NCI-H2196 (cell line): Measurements from ENCODE around the gene PHLDA2.

ENCODE experiments used
- DNase-seq: peaks from one replicate; lab custom pipeline; 2025; ENCODE audit not compliant: unreplicated experiment; lab: John Stamatoyannopoulos, UW

PHLDA2 gene

GRCh38 chr11:2899080-2899783 is 30.0 kb downstream of the PHLDA2 start:
- DNase-seq, result no peak

- peak; percentile 74 for DNase-seq
These were observed 30.7 kb downstream of the PHLDA2 start for GRCh38 chr11:2898366-2899079.

- DNase-seq, result no peak
These were observed 32.2 kb downstream of the PHLDA2 start for GRCh38 chr11:2897048-2897447.

GRCh38 chr11:2896047-2896446 is 33.2 kb downstream of the PHLDA2 start:
- DNase-seq, result no peak

DNA sequence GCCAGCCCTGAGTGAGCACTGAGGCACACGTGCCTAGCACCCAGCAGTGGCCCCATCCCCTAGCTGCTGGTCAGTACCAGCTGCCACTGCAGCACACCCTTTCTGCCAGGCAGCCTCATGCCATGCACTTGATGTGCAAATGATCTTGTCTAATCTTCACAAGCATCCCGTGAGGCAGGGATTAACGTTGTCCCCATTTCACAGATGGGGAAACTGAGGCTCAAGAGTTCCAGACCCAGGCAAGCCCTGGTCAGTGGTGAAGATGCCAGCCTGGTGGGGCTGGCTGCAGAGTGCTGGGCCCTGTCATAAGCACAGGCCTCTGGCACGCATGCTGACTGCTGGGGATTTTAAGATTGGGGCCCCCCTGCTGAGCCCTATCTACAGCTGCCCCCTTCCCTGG is 35.3 kb downstream of the PHLDA2 start:
- DNase-seq, result no peak

GRCh38 chr11:2892967-2893528 is 36.2 kb downstream of the PHLDA2 start:
- DNase-seq, result no peak

DNA sequence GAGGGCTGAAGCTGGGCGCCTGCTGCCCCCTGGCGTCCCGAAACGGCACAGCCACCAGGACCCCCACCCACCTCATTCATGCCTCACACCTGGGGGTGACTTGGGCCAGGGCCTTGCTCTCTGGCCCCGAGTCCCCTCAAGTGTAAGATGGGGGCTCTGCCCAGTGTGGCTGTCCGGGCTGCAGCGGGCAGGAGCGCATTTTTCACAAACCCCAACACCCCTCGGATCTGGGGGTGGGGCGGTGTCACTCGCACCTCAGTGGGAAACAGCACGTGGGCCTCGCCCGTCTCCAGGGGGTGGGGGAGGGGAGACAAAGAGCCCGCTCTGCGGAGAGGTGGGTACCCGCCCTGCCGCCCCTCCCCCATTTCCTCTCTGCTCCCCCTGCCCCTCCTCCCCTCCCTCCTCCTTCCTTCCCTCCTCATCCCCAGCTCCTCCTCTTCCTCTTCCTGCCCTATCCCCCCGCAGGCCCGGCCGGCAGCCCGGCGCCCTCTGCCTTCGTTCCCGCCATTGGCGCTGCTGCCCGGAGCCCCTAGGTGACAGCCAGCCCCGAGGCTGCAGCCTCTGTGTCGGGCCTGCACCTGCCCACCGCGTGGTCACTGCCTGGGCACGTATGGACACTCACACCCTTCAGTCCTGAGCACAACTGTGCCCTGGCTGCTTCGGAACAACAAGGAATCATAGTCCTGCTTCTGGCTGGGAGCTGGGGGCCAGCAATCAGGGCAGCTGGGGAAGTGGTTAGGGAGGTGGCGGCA is 36.8 kb downstream of the PHLDA2 start:
- peak; percentile 75 for DNase-seq

DNA sequence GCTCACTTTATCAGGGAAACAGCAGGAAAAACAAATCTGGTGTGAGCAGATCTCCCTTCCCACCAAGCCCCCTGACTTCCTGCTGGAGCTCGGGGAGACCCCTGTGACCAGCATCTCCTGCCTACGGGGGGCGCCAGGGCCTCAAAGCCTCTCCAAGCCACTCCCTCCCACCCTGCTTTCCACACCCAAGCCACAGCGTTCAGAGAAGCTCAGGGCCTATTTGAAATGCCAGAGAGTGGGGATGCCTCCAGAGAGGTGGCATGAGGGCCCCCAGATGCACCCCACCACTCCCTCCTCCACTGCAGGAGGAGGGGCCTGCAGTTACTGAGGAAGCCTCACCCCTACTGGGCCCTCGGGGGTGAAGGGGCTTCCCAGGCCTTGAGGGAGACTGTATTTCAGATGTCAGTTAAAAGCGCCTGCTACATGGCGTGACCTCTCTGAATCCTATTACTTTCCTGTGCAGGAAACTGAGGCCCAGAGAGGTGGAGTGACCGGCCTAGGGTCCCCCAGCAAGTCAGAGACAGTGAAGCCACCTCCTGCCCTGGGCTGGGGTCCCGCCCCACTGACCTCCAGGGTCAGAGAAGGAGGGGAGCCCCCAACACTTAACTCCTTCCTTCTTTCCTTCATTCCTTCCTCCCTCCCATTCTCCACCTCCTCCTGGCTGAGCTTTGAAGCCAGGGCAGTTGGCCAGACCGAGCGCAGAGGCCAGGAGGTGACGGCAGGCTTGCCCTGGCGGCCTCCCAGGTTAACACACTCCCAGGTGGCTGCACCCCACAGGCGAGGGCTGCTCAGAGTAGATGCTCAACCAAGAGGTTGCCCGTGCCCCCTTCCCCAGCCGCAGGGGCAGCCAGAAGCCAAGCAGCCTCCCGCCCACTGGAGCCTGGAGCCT is 37.6 kb downstream of the PHLDA2 start:
- peak; percentile 76 for DNase-seq

DNA sequence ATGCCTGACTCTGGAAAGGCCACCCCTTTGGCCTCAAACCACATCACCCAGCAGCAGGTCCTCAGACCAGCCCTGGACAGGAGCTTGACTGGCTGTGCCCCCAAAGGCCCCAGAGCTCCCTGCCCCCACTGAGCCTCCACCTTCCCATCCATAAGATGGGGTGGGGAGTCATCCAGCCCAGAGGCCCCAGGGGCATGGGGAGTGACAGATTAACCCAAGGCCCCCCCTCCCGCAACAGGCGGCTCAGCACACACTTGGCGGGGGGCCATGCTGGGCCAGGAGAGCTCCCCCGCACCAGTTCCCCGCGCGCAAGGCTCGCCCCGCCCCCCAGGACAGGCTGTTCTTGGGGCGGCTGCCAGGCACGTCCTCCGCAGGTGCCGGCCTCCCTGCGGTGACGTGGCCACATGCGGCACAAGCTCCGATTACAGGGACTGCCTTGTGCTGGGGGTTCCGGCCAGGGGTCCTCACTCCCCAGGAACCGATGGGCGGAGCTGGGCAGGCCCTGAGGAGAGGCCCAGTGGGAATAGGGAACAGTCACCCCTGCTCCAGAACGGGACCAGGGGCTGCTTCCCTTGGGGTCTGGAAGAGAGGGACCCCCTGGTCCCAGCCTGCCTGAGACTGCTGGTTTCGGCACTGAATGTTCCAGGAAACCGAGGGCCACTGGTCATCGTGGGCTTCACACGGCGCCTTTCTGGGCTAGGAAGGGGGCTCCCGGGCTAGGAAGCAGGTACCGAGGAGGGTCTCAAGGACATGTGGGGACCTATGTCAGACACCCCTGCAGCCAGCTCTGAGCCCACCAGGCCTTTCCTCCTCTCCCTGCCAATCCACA is 38.5 kb downstream of the PHLDA2 start:
- DNase-seq, result peak; percentile 80

- DNase-seq, result no peak
These were observed 39.6 kb downstream of the PHLDA2 start for GRCh38 chr11:2889362-2890273.

- DNase-seq, result peak; percentile 88
These were observed 40.8 kb downstream of the PHLDA2 start for GRCh38 chr11:2888266-2888968.

DNA sequence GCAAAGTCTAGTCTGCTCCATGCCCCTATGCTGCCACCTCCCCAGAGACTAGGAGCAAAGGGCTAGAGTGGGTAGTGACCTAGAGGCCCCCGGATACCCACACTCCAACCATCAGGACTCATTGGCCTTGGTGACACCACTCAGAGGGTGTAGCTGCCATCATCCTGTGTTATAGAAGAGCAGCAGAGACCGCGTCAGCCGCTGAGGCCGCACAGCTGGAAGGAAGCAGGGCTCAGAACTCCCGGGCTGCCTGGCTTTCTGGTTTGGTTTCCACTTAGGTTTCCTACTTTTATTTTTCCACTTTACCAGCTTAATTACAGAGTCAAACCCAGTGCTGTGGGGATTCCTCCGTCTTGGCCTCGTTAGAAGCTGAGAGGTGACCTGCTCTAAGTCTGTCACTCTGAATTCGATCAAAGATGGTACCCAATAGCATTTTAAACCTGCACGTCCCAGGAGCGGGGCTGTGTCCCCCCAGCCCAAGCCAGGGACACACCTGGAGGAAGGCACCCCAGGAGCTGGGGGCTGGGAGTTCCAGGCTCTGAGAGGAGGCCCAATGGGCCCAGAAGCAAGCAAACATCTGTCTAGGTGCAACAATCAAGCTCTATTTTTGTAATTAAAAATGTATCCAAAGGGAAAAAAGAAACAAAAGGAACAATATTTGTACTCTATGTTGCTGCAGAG is 41.6 kb downstream of the PHLDA2 start:
- DNase-seq, result no peak

DNA sequence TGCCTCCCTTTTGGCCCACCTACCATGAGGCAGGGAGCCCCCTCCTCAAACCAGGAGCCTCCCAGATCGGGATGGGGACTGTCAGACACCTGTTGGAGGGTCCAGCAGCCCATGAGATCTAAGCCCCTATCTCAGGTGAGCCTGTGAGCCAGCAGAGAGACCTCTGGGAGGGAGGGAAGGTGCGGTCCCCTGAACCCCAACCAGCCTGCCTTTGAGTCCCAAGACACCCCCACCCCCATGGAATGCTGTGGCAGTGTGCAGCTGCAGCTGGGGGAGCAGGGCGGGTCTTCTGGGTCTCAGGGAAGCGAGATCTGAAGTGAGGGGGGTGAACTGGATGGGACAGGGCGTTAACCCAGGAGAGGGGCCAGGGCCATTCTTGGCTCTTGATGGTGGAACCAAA is 42.3 kb downstream of the PHLDA2 start:
- no peak for DNase-seq

DNA sequence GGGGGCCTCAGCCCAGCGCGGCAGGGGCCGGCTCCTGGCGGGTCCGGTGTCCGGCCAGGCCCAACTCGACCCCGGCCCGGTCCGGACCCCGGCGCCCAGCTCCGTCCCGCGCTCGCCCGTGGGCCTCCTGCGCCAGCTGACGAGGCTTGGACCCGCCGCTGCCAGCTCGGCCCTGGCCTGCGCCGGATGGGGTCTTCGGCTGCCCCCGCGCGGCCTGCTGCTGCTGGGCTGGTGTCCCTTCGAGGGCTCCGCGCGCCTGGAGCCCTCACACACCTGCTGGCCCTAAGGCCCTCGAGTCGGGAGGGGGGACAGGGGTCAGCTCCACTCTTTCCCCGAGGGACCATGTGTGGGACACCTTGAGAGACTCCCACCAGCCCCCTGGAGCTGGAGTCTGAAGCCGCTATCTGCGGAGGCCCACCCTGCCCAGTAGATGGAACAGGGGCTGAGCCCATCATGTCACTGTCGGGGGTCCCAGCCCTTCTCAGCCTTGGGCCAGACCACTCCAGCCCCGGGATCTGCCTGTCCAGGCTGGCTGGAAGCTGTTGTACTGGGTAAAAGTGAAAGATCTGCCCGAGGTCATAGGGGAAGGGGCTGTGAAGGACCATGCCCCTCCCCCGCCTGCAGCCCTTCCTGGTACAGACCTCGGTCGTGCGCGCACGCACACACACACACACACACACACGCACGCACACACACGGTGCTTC is 42.9 kb downstream of the PHLDA2 start:
- peak; percentile 56 for DNase-seq

DNA sequence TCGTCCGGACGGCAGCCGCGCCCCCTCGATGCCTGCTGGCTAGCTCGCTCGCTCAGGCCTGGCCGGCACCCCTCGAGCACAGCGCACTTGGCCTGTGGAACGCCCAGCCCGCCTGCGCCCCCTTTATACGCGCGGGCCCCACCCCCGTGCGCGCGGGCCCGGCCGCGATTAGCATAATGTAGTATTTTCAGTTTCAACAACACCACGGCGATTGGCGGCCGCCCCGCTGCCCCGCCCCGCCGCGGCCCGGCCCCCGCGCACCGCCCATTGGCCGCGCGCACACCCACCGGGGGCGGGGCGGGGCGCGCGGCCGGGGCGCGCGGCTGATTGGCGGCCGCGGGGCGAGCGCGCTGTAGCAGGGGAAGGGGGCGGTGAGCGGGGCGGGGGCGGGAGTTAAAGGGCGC is 43.5 kb downstream of the PHLDA2 start, which contains the start of gene CDKN1C:
Gene CDKN1C, minus strand, starts transcription at position 98 of the 404 bp plus-strand sequence. CDS start 319 bp downstream, outside the sequence.
- peak; percentile 88 for DNase-seq

DNA sequence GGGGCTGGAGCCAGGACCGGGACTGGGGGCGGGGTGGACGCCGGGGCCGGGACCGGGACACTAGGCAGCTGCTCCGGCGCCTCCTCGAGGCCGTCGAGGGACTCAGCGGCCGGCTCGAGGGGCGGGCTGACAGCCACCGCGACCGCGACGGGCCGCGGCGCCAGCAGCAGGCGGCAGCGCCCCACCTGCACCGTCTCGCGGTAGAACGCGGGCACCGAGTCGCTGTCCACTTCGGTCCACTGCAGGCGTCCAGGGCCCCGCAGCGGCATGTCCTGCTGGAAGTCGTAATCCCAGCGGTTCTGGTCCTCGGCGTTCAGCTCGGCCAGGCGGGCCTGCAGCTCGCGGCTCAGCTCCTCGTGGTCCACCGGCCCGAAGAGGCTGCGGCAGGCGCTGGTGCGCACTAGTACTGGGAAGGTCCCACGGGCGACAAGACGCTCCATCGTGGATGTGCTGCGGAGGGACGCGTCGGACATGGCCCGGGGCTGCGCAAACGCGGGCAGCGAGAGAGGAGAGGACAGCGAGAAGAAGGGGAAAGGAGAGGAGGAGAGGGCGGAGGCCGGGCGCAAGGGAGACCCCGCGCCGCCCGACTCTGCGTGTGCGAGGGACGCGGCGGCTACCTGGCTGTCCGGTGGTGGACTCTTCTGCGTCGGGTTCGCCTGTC is 44.1 kb downstream of the PHLDA2 start:
- DNase-seq, result peak; percentile 32
